Adrenal gland (tissue), 12 donors: Measurements from ENCODE around the gene TPT1. TPM values are rescaled to one million over a fixed set of nuclear protein-coding genes. Genes with fewer than 3 reads are reported as not detected.

ENCODE experiments used
- DNase-seq, 7 donors: peaks; one replicate each; pipeline ENCODE4 v3.0.0-alpha.2; 2019 to 2020
- H3K27ac ChIP-seq, 5 donors: fragments of 200-600 bp; sonication (generic) in 4 of 5; 1 replicate in 3 of 5; 2 replicates in 2 of 5; pipeline versions ENCODE4 v1.5.1 to v1.8.0; 2016 to 2020; ENCODE audit warnings: mild to moderate bottlenecking in 1 of 5
- H3K27me3 ChIP-seq: fragments of 200-600 bp; 2 replicates; pipeline ENCODE4 v1.8.0; 2021
- H3K36me3 ChIP-seq, 2 donors: fragments of 200-600 bp; replicated peaks in 1 of 2; 1 replicate in 1 of 2; 2 replicates in 1 of 2; pipeline versions ENCODE4 v1.5.1 to v1.8.0; 2018 to 2022
- H3K4me1 ChIP-seq, 2 donors: fragments of 200-600 bp; replicated peaks in 1 of 2; 1 replicate in 1 of 2; 2 replicates in 1 of 2; pipeline versions ENCODE4 v1.5.1 to v1.8.0; 2018 to 2021
- H3K4me3 ChIP-seq, 4 donors: fragments of 200-600 bp; sonication (generic) in 3 of 4; one replicate each; pipeline ENCODE4 v1.5.1; 2016 to 2018
- H3K9me3 ChIP-seq, 3 donors: fragments of 200-600 bp; sonication (generic) in 1 of 3; replicated peaks in 1 of 3; 1 replicate in 2 of 3; 2 replicates in 1 of 3; pipeline versions ENCODE4 v1.5.1 to v1.8.0; 2016 to 2021
- CTCF ChIP-seq, 6 experiments: fragments of 450-650 bp in 4 of 6; fragments of 200-600 bp in 2 of 6; sonication (generic) in 1 of 6; IDR thresholded peaks; 1 replicate in 5 of 6; 2 replicates in 1 of 6; pipeline versions ENCODE4 v1.5.1 to v1.8.0; 2016 to 2021; ENCODE audit warnings: antibody characterized with exemption in 6 of 6, mild to moderate bottlenecking in 2 of 6, moderate library complexity in 1 of 6
- POLR2A ChIP-seq, 2 donors: fragments of 450-650 bp; IDR thresholded peaks; one replicate each; pipeline ENCODE4 v1.6.1; 2017; ENCODE audit warnings: antibody characterized with exemption in 2 of 2, mild to moderate bottlenecking in 2 of 2, moderate library complexity in 1 of 2
- WGBS, 4 donors: extraction: QIAGEN DNeasy Blood & Tissue Kit in 2 of 4; methylation state at CpG; one replicate each; pipeline versions ENCODE4 v1.1.5 to v1.1.7; 2013 to 2017; 5-methylcytosine and 5-hydroxymethylcytosine counted together
- intact Hi-C, 2 donors: fragments of 100-400 bp; cut with DNase I; formaldehyde crosslinking; loops; one replicate each; pipeline versions ENCODE4 v1.14.1 to v1.15.0; 2022 to 2023
- polyA plus RNA-seq, 3 donors: library from polyadenylated mRNA; stranded (reverse); fragments of 200-250 nt in 2 of 3; fragments of 350-450 nt in 1 of 3; fragmentation: Illumina TruSeq in 1 of 3; extraction: RNeasy Lipid Tissue Mini Kit (QIAGEN cat#74804) in 1 of 3; gene quantifications; one replicate each; pipeline ENCODE4 v1.2.3, GENCODE V29; 2013 to 2014
- total RNA-seq, 9 donors: library from RNA; depleted of rRNA in 4 of 9; stranded (reverse); fragments of >200 nt in 4 of 9; fragments of 120-200 nt in 1 of 9; fragmentation: NEBNext Ultra II Directional in 1 of 9; extraction: Animal tissue kit (Norgen Biotek cat#: 25700) in 1 of 9; gene quantifications; one replicate each; pipeline versions ENCODE4 v1.1.0 to v1.2.4, GENCODE V29; 2013 to 2023
- donor health status: healthy with polysubstance abuse.
- donor health status: Bipolar disorder and iron deficiency.
- donor health status: DM: yes; HTN: yes; CAD: no.
- donor health status: DM: no; HTN: no; CAD: no.
- donor health status: DM: no; HTN: no; CAD: no.
- donor health status: DM: yes; HTN: yes; CAD: no.

TPT1 gene
- total and polyA plus RNA-seq, 12 donors, result 1,778 to 8,150 (median 4,385) TPM

GRCh38 chr13:45356966-45357672 is 16.1 kb upstream of the TPT1 start:
- no peaks in the 10 kb centered on the region for H3K4me1 ChIP-seq
- no peak for TF ChIP-seq CTCF (IDR thresholded peaks at IDR 0.05)
- TF ChIP-seq POLR2A (IDR thresholded peaks at IDR 0.05), result no peak
- no peak for DNase-seq
- H3K27me3 ChIP-seq, result no peaks in the 10 kb centered on the region
- H3K36me3 ChIP-seq, result peaks cover 0 to 39% of the 10 kb centered on the region in 2 donors
- H3K4me3 ChIP-seq, result no peak overlapping the region
- 72 to 76% (median 75%) methylated on average over 6 to 7 of the region's 7 CpGs for WGBS, 4 donors
- intact Hi-C loops, result no loop called here
- H3K27ac ChIP-seq, result no peak overlapping the region
- H3K9me3 ChIP-seq, result no peaks in the 10 kb centered on the region

GRCh38 chr13:45353895-45354294 is 12.9 kb upstream of the TPT1 start:
- TF ChIP-seq POLR2A (IDR thresholded peaks at IDR 0.05) (no peak), CTCF (IDR thresholded peaks at IDR 0.05) (no peak)
- H3K36me3 ChIP-seq, result peaks cover 0 to 48% of the 10 kb centered on the region in 2 donors
- no peak overlapping the region for H3K4me3 ChIP-seq
- intact Hi-C loops, result no loop called here
- H3K9me3 ChIP-seq, result no peaks in the 10 kb centered on the region
- no peaks in the 10 kb centered on the region for H3K27me3 ChIP-seq
- no peak overlapping the region for H3K27ac ChIP-seq
- DNase-seq, result no peak
- no peaks in the 10 kb centered on the region for H3K4me1 ChIP-seq
- WGBS, 4 donors, result 86 to 95% (median 94%) methylated on average over 1 of the region's 1 CpG

GRCh38 chr13:45352031-45352430 is 11.0 kb upstream of the TPT1 start:
- Histone ChIP-seq H3K4me3 (no peak overlapping the region), H3K27me3 (no peaks in the 10 kb centered on the region), H3K4me1 (no peaks in the 10 kb centered on the region), H3K9me3 (no peaks in the 10 kb centered on the region), H3K36me3 (peaks cover 0 to 57% of the 10 kb centered on the region in 2 donors), H3K27ac (no peak overlapping the region)
- intact Hi-C loops, result no loop called here
- WGBS, 4 donors, result 83 to 90% (median 85%) methylated on average over 10 of the region's 10 CpGs
- TF ChIP-seq POLR2A (IDR thresholded peaks at IDR 0.05) (no peak), CTCF (IDR thresholded peaks at IDR 0.05) (no peak)
- no peak for DNase-seq

- TF ChIP-seq POLR2A (IDR thresholded peaks at IDR 0.05) (no peak), CTCF (IDR thresholded peaks at IDR 0.05) (no peak)
- Histone ChIP-seq H3K27ac (no peak overlapping the region), H3K9me3 (no peaks in the 10 kb centered on the region), H3K27me3 (no peaks in the 10 kb centered on the region), H3K4me3 (no peak overlapping the region), H3K36me3 (peaks cover 0 to 50% of the 10 kb centered on the region in 2 donors), H3K4me1 (no peaks in the 10 kb centered on the region)
- no peak for DNase-seq
- intact Hi-C loops, result no loop called here
- 94 to 99% (median 96%) methylated on average over 8 of the region's 8 CpGs for WGBS, 4 donors
Measured at GRCh38 chr13:45350152-45350551, 9.2 kb upstream of the TPT1 start.
